ENCODE results near the gene TNFAIP2. TPM values are rescaled to one million over a fixed set of nuclear protein-coding genes. Genes with fewer than 3 reads are reported as not detected.

Gene TNFAIP2, protein sequence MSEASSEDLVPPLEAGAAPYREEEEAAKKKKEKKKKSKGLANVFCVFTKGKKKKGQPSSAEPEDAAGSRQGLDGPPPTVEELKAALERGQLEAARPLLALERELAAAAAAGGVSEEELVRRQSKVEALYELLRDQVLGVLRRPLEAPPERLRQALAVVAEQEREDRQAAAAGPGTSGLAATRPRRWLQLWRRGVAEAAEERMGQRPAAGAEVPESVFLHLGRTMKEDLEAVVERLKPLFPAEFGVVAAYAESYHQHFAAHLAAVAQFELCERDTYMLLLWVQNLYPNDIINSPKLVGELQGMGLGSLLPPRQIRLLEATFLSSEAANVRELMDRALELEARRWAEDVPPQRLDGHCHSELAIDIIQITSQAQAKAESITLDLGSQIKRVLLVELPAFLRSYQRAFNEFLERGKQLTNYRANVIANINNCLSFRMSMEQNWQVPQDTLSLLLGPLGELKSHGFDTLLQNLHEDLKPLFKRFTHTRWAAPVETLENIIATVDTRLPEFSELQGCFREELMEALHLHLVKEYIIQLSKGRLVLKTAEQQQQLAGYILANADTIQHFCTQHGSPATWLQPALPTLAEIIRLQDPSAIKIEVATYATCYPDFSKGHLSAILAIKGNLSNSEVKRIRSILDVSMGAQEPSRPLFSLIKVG
- total RNA-seq (2014; rRNA removed; shearing (Covaris generic); ENCODE audit: low replicate concordance): not detected in 2 replicates

DNA sequence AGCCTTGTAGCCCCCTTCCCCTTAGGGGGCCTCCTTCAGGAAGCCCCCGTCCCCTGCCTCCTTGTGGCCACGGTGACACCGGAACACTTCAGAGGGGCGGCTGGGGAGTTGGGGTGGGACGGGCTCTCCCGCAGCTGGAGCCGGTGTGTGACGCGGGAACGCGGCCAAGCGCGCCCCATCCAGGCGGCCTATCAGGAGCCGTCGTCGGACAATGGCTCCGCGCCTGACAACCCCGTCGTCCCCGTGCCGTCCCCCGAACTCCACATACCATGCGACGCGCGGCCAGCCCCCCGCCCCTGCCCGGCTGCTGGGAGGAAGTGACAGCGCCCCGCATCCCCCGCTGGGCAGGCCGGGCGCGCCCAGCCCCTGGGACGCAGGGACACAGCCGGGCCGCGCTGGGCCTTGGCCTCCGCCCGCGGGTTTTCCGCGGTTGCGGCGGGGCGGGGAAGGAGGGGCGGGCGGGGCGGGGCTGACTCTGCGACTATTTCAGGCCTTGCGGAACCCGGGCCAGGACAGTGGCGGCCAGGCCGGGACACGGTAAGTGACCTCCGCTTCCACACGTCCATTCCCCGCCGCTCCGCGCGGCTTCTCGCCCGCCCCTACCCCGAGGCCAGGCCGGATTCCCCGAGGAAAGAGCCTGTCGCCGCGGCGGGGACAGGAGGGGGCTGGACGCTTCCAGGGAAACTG lies at the start of gene TNFAIP2:
TSS of gene TNFAIP2 (plus strand) at position 515 of the 687 bp plus-strand sequence. CDS start 2,997 bp downstream, outside the sequence.
- H3K27ac ChIP-seq (ENCODE audit: low read length): no peak within 1 kb of the TSS
- H3K4me2 ChIP-seq (ENCODE audit: low read depth, low read length, poor library complexity, severe bottlenecking): peak within 1 kb of the TSS; percentile 29
- no peak within 1 kb of the TSS for H2AFZ ChIP-seq (ENCODE audit: low read length)
- H3K9me2 ChIP-seq (replicated peaks; ENCODE audit: insufficient read depth, low read length): no peaks in the 10 kb centered on the region
- no peaks in the 10 kb centered on the region for H3K36me3 ChIP-seq (ENCODE audit: insufficient read depth, low read length)
- H3K27me3 ChIP-seq (ENCODE audit: low read length): no peaks in the 10 kb centered on the region
- H3K9me3 ChIP-seq (ENCODE audit: low read length): no peaks in the 10 kb centered on the region
- peaks cover 17% of the 10 kb centered on the region for H3K4me1 ChIP-seq (ENCODE audit: low read length)
- no peak for DNase-seq
- peak within 1 kb of the TSS; percentile 18; the same call in 1 of the 2 replicates for H3K4me3 ChIP-seq (ENCODE audit: low read length)
- H3K9ac ChIP-seq (ENCODE audit: low read length): 0 out of 2 replicates have a peak within 1 kb of the TSS, but pooled peaks have one; percentile 17
- H3K79me2 ChIP-seq (ENCODE audit: low read length): no peaks in the 10 kb centered on the region
- peaks cover 23% of the 10 kb centered on the region for H4K20me1 ChIP-seq (ENCODE audit: insufficient read depth, low read depth, low read length)

DNA sequence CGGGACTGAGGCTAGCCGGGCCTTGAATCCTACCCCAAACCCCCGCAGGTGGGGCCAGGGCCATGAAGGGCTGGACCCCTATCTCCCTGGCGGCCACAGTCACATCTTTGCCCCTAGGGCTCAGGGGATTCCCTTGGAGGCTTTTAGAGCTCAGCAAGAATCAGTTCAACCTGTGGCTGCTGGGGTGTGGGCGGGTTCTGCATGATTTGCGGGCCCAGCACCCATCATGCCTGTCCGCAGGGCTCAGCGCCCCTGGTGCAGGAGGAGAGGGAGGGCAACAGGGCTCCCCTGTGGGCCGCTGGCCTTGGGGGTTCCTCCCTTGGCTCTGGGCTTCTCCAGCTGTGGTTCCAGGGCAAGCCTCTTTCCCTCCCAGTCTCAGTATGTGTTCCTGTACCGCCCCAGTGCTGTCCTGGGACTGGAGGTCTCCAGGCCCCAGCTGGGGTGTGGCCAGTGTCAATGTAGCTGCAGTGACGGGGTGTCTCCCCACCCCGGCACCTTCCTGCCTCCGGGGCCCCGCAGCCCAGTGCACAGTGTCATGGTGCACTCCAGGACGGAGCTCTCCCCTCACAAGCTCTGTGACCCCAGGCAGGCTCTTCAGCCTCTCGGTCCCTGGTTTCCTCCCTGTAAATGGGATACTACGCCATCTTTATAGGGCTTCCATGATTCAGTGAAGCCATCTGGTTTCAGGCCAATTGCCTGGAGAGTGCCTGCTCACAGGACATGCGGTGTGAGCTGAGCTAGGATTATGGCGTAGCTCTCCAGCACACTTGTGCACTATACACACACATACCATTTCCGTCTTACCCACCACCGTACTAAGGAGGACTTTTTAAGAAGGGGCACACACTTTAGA lies 49.2 kb upstream of the TNFAIP2 start:
- H3K36me3 ChIP-seq (ENCODE audit: insufficient read depth, low read length): no peaks in the 10 kb centered on the region
- no peak for DNase-seq
- H3K27ac ChIP-seq (ENCODE audit: low read length): no peak overlapping the region
- H3K79me2 ChIP-seq (ENCODE audit: low read length): no peaks in the 10 kb centered on the region
- H3K9me3 ChIP-seq (ENCODE audit: low read length): no peaks in the 10 kb centered on the region
- H3K27me3 ChIP-seq (ENCODE audit: low read length): no peaks in the 10 kb centered on the region
- no peak overlapping the region for H3K4me3 ChIP-seq (ENCODE audit: low read length)
- no peak overlapping the region for H3K9ac ChIP-seq (ENCODE audit: low read length)
- H3K9me2 ChIP-seq (replicated peaks; ENCODE audit: insufficient read depth, low read length): no peaks in the 10 kb centered on the region
- no peak overlapping the region for H3K4me2 ChIP-seq (ENCODE audit: low read depth, low read length, poor library complexity, severe bottlenecking)
- H3K4me1 ChIP-seq (ENCODE audit: low read length): peaks cover 9% of the 10 kb centered on the region
- H4K20me1 ChIP-seq (ENCODE audit: insufficient read depth, low read depth, low read length): no peaks in the 10 kb centered on the region; the same call in 1 of the 2 replicates
- no peak overlapping the region for H2AFZ ChIP-seq (ENCODE audit: low read length)

DNA sequence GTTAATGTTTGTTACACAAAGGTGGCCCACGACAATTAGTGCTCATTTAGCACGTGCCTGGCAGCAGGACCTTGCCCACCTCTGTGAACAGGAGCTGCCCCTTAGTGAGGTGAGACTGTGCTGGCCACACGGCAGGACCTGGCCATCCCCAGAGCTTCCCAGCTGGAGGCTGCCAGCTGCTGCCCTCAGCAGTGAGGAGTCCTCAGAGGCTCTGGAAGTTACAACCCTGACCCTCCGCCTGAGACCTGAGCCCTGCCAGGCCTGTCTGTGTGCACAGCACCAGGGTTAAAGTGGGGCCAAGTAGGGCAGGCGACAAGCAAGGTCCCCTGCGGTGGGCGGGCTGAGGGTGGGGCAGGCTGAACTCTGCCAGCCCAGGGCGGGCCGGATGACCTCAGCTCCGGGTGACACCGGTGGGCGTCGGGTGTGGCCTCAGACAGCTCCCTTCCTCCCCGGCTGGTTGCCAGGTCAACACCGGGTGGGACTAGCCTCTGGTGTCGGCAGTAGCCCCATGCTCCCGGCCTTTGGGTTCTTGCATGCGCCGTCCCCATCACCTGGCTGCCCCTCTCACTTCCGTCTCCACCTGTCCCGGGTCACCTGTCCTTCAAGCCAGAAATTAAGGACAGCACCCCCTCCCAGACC lies 48.4 kb upstream of the TNFAIP2 start:
- Histone ChIP-seq H3K4me1 (ENCODE audit: low read length) (peaks cover 9% of the 10 kb centered on the region), H3K4me2 (ENCODE audit: low read depth, low read length, poor library complexity, severe bottlenecking) (peak overlapping the region; percentile 60), H3K36me3 (ENCODE audit: insufficient read depth, low read length) (no peaks in the 10 kb centered on the region), H3K27me3 (ENCODE audit: low read length) (no peaks in the 10 kb centered on the region), H4K20me1 (ENCODE audit: insufficient read depth, low read depth, low read length) (no peaks in the 10 kb centered on the region; the same call in 1 of the 2 replicates), H3K79me2 (ENCODE audit: low read length) (no peaks in the 10 kb centered on the region), H3K4me3 (ENCODE audit: low read length) (no peak overlapping the region), H3K9ac (ENCODE audit: low read length) (no peak overlapping the region), H3K27ac (ENCODE audit: low read length) (no peak overlapping the region), H3K9me2 (replicated peaks; ENCODE audit: insufficient read depth, low read length) (no peaks in the 10 kb centered on the region), H3K9me3 (ENCODE audit: low read length) (no peaks in the 10 kb centered on the region), H2AFZ (ENCODE audit: low read length) (no peak overlapping the region)
- DNase-seq: no peak

DNA sequence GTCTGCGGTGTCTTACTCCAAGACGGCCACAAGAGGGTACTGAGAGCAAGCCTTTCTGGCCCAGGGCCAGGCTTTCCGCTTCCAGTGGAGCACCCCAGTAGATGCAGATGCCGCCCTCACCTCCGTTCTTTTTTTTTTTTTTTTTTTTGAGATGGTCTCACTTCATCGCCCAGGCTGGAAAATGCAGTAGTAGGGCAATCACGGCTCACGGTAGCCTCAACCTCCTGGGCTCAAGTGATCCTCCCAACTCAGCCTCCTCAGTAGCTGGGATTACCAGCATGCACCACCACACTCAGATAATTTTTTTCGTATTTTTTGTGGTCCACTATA lies 44.9 kb upstream of the TNFAIP2 start:
- no peak overlapping the region for H3K9ac ChIP-seq (ENCODE audit: low read length)
- no peaks in the 10 kb centered on the region for H3K9me2 ChIP-seq (replicated peaks; ENCODE audit: insufficient read depth, low read length)
- H2AFZ ChIP-seq (ENCODE audit: low read length): no peak overlapping the region
- H3K4me2 ChIP-seq (ENCODE audit: low read depth, low read length, poor library complexity, severe bottlenecking): no peak overlapping the region
- no peaks in the 10 kb centered on the region for H3K79me2 ChIP-seq (ENCODE audit: low read length)
- no peaks in the 10 kb centered on the region for H3K27me3 ChIP-seq (ENCODE audit: low read length)
- DNase-seq: peak; percentile 95
- no peaks in the 10 kb centered on the region; the same call in 1 of the 2 replicates for H4K20me1 ChIP-seq (ENCODE audit: insufficient read depth, low read depth, low read length)
- no peaks in the 10 kb centered on the region for H3K36me3 ChIP-seq (ENCODE audit: insufficient read depth, low read length)
- H3K4me1 ChIP-seq (ENCODE audit: low read length): peaks cover 9% of the 10 kb centered on the region
- H3K4me3 ChIP-seq (ENCODE audit: low read length): no peak overlapping the region
- H3K9me3 ChIP-seq (ENCODE audit: low read length): no peaks in the 10 kb centered on the region
- H3K27ac ChIP-seq (ENCODE audit: low read length): no peak overlapping the region

DNA sequence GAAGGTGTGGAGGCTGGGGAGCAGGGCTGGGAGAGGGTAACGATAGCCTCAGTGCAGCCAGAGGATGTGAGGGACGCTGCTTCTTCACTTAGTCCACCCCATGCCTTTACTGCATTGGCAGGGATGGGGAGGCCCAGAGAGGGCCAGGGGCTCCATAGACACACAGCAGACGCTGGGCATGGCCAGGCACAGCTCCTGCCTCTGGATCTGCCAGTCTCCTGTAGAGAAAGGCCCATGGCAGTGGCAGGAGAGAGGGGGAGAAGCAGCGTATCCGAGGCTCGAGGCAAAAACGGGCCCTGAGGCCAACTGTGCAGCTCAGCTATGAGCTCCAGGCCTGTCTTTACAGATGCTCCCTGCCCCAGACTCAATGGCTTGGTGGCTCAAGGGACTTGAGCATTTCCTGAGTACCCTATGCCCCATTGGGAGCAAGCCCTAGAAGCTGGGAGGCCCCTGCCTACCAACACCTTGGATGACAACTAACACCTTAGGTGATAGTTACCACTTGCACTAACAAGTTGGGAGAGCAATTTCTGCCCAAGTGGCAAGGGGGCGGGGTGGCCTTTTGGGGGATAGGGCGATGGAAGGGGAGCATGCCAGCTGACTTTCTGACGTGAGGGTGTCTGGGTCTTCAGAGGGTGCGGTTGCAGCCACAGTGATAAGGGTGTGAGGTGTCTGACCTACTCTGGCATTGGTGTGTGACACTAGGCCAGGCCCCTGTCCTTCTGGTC lies 44.2 kb upstream of the TNFAIP2 start:
- no peaks in the 10 kb centered on the region for H3K9me2 ChIP-seq (replicated peaks; ENCODE audit: insufficient read depth, low read length)
- no peaks in the 10 kb centered on the region for H3K9me3 ChIP-seq (ENCODE audit: low read length)
- no peak overlapping the region for H3K4me3 ChIP-seq (ENCODE audit: low read length)
- no peaks in the 10 kb centered on the region for H3K36me3 ChIP-seq (ENCODE audit: insufficient read depth, low read length)
- H4K20me1 ChIP-seq (ENCODE audit: insufficient read depth, low read depth, low read length): no peaks in the 10 kb centered on the region; the same call in 1 of the 2 replicates
- H3K4me2 ChIP-seq (ENCODE audit: low read depth, low read length, poor library complexity, severe bottlenecking): no peak overlapping the region
- DNase-seq: no peak
- no peak overlapping the region for H3K27ac ChIP-seq (ENCODE audit: low read length)
- no peak overlapping the region for H3K9ac ChIP-seq (ENCODE audit: low read length)
- H3K4me1 ChIP-seq (ENCODE audit: low read length): peaks cover 9% of the 10 kb centered on the region
- no peak overlapping the region for H2AFZ ChIP-seq (ENCODE audit: low read length)
- no peaks in the 10 kb centered on the region for H3K79me2 ChIP-seq (ENCODE audit: low read length)
- no peaks in the 10 kb centered on the region for H3K27me3 ChIP-seq (ENCODE audit: low read length)

DNA sequence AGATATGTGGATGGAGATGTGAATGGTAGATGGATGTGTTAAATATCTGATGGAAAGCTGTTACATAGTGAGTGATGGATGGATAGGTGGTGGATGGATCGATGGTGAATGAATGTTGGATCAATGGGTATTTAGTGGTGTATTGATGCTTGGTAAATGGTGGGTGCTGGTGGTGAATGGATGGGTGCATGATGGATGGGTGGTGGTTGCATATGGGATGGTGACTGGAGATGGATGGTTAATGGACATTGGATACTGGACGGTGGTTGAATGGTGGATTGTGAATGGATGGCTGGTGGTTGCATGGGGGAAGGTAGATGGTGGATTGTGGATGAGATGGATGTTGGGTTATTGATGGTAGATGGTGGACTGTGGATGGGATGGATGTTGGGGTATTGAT lies 41.3 kb upstream of the TNFAIP2 start:
- no peaks in the 10 kb centered on the region for H3K4me1 ChIP-seq (ENCODE audit: low read length)
- H3K27ac ChIP-seq (ENCODE audit: low read length): no peak overlapping the region
- H2AFZ ChIP-seq (ENCODE audit: low read length): no peak overlapping the region
- no peak overlapping the region for H3K4me2 ChIP-seq (ENCODE audit: low read depth, low read length, poor library complexity, severe bottlenecking)
- H3K9ac ChIP-seq (ENCODE audit: low read length): no peak overlapping the region
- H3K36me3 ChIP-seq (ENCODE audit: insufficient read depth, low read length): no peaks in the 10 kb centered on the region
- no peaks in the 10 kb centered on the region for H3K27me3 ChIP-seq (ENCODE audit: low read length)
- H3K9me3 ChIP-seq (ENCODE audit: low read length): no peaks in the 10 kb centered on the region
- H4K20me1 ChIP-seq (ENCODE audit: insufficient read depth, low read depth, low read length): no peaks in the 10 kb centered on the region
- no peak overlapping the region for H3K4me3 ChIP-seq (ENCODE audit: low read length)
- no peaks in the 10 kb centered on the region for H3K79me2 ChIP-seq (ENCODE audit: low read length)
- DNase-seq: no peak
- H3K9me2 ChIP-seq (replicated peaks; ENCODE audit: insufficient read depth, low read length): no peaks in the 10 kb centered on the region

Measured in Karpas-422 (cell line).